MM.1S (cell line): Measurements from ENCODE around the gene KLF6.

Experiments used
- CTCF ChIP-seq: fragments of 300-600 bp; sonication (generic); IDR thresholded peaks from 2 replicates; pipeline ENCODE4 v1.5.1; 2016; ENCODE audit warnings: antibody characterized with exemption, low read length, mixed read lengths
- EZH2 ChIP-seq: fragments of 300-600 bp; sonication (generic); optimal IDR thresholded peaks from 2 replicates; pipeline ENCODE3; 2017; ENCODE audit warnings: low read depth, mild to moderate bottlenecking, antibody characterized with exemption, low read length, mixed read lengths

- TF ChIP-seq CTCF (no peak), EZH2 (no peak)
These were observed 28.7 kb downstream of the KLF6 start for GRCh38 chr10:3756360-3756740.
